K562 (cell line): ENCODE measurements around the gene DAZAP1. TPM values are rescaled to one million over a fixed set of nuclear protein-coding genes. Genes with fewer than 3 reads are reported as not detected.

Source experiments
- COPS2 ChIP-seq: fragments of 450-650 bp; conservative IDR thresholded peaks from 2 replicates; pipeline ENCODE4 v1.6.1; 2016; ENCODE audit warnings: mild to moderate bottlenecking, moderate library complexity
- HMGN3 ChIP-seq: IDR thresholded peaks from 2 replicates; pipeline ENCODE4 v1.6.1; 2011; ENCODE audit warnings: borderline replicate concordance, low read depth, mild to moderate bottlenecking, mixed read lengths, low read length; ENCODE audit not compliant: insufficient read length; ENCODE audit errors: extremely low read depth
- KLF13 ChIP-seq: fragments of 450-650 bp; IDR thresholded peaks from 2 replicates; pipeline ENCODE4 v1.6.1; 2016; ENCODE audit warnings: missing genetic modification characterization, low read depth, mild to moderate bottlenecking, missing compliant biosample characterization, moderate library complexity, borderline replicate concordance
- NCOA6 ChIP-seq: fragments of 450-650 bp; IDR thresholded peaks from 2 replicates; pipeline ENCODE4 v1.6.1; 2017; ENCODE audit warnings: mild to moderate bottlenecking
- NR2F6 ChIP-seq: fragments of 450-650 bp; formaldehyde crosslinking; IDR thresholded peaks from 2 replicates; pipeline ENCODE4 v1.4.0; 2020; ENCODE audit warnings: mild to moderate bottlenecking
- PRDM10 ChIP-seq: fragments of 450-650 bp; IDR thresholded peaks from 2 replicates; pipeline ENCODE4 v1.6.1; 2018; ENCODE audit not compliant: partially characterized antibody
- RBM22 ChIP-seq: fragments of 200-400 bp; formaldehyde crosslinking; IDR thresholded peaks from 2 replicates; pipeline ENCODE4 v1.6.1; 2018; ENCODE audit warnings: low read length, low read depth; ENCODE audit not compliant: poor library complexity, severe bottlenecking
- RREB1 ChIP-seq: fragments of 250-450 bp; sonication (Bioruptor Pico); IDR thresholded peaks from 2 replicates; pipeline ENCODE4 v1.4.0; 2020
- SAFB ChIP-seq: fragments of 200-400 bp; formaldehyde crosslinking; IDR thresholded peaks from 2 replicates; pipeline ENCODE4 v1.6.1; 2017; ENCODE audit warnings: low read depth, low read length, borderline replicate concordance
- SRSF1 ChIP-seq: fragments of 200-400 bp; formaldehyde crosslinking; IDR thresholded peaks from 2 replicates; pipeline ENCODE4 v1.6.1; 2017; ENCODE audit warnings: mild to moderate bottlenecking, low read depth, low read length, moderate library complexity
- TAF1 ChIP-seq: IDR thresholded peaks from 2 replicates; pipeline ENCODE4 v1.6.1; 2011; ENCODE audit warnings: mild to moderate bottlenecking, low read length, moderate library complexity; ENCODE audit not compliant: insufficient read depth, control insufficient read depth, severe bottlenecking; ENCODE audit errors: extremely low read depth
- TFAP4 ChIP-seq: sonication (generic); formaldehyde crosslinking; IDR thresholded peaks from 2 replicates; pipeline ENCODE4 v1.8.0; 2022; ENCODE audit warnings: missing genetic modification reagents, mild to moderate bottlenecking, moderate library complexity, borderline replicate concordance
- ZNF184 ChIP-seq: sonication (generic); formaldehyde crosslinking; IDR thresholded peaks from 2 replicates; pipeline ENCODE4 v1.5.0; 2020; ENCODE audit warnings: missing genetic modification reagents
- ZNF311 ChIP-seq: fragments of 250-450 bp; sonication (Bioruptor Pico); IDR thresholded peaks from 2 replicates; pipeline ENCODE4 v1.4.0; 2020; ENCODE audit warnings: mild to moderate bottlenecking, moderate library complexity
- ZNF449 ChIP-seq: fragments of 250-450 bp; sonication (Bioruptor Pico); IDR thresholded peaks from 2 replicates; pipeline ENCODE4 v1.8.0; 2022; ENCODE audit warnings: moderate library complexity, mild to moderate bottlenecking, inconsistent platforms
- polyA plus RNA-seq, 8 experiments: library from polyadenylated mRNA; depleted of rRNA in 4 of 8; stranded (reverse) in 5 of 8; unstranded in 3 of 8; fragments of >200 nt; fragmentation: Nextera tagmentation in 2 of 8; fragmentation: Illumina TruSeq in 1 of 8; extraction: Ambion mirVana in 2 of 8; extraction: Trizol in 1 of 8; gene quantifications; 2 replicates each; pipeline versions ENCODE4 v1.2.1 to v1.2.3, GENCODE V29; 2011 to 2014; ENCODE audit warnings: inconsistent platforms in 1 of 8, missing spikeins in 1 of 8
- total RNA-seq, 7 experiments: library from RNA; depleted of rRNA in 6 of 7; stranded (reverse); fragments of >200 nt in 6 of 7; fragmentation: Illumina TruSeq in 2 of 7; extraction: Trizol in 2 of 7; gene quantifications; 2 replicates each; pipeline versions ENCODE4 v1.2.1 to v1.2.3, GENCODE V29; 2011 to 2021; ENCODE audit warnings: low replicate concordance in 1 of 7

The DAZAP1 gene
- total and polyA plus RNA-seq, 9 of the 15 experiments (the other 6 are each of a cell fraction or from before 2014, with no cell fraction given): 10.8 to 289 (median 142) TPM

- TF ChIP-seq SAFB (no peak), KLF13 (tag) (peak; percentile 49; the same call in 1 of the 2 replicates), ZNF449 (CRISPR knock-in tag) (no peak), TAF1 (no peak), RBM22 (no peak), ZNF311 (CRISPR knock-in tag) (no peak), TFAP4 (CRISPR knock-in tag) (no peak), SRSF1 (no peak), NCOA6 (no peak), RREB1 (CRISPR knock-in tag) (no peak), COPS2 (no peak), NR2F6 (CRISPR knock-in tag) (no peak), ZNF184 (no peak), PRDM10 (peak; percentile 85), HMGN3 (peak; percentile 56)
Measured at GRCh38 chr19:1471010-1471514, 63.7 kb downstream of the DAZAP1 start (continued).
